H1 (cell line): ENCODE measurements around the gene THAP12. TPM values are rescaled to one million over a fixed set of nuclear protein-coding genes. Genes with fewer than 3 reads are reported as not detected.
"Not testable (repeated sequence)": the region's sequence is repeated elsewhere in the genome, so short reads cannot be mapped to it uniquely, and the experiment has no call there.

Experiments
- CTCF ChIA-PET: fragments of 300-600 bp; sonication (Branson Sonifier 250); formaldehyde crosslinking; loops from one replicate; lab custom pipeline; 2021; ENCODE audit not compliant: partially characterized antibody; lab: Charles Lee
- POLR2A ChIA-PET: fragments of 300-600 bp; sonication (Branson Sonifier 250); formaldehyde crosslinking; loops from one replicate; lab custom pipeline; 2021; ENCODE audit warnings: inconsistent platforms; ENCODE audit not compliant: partially characterized antibody; lab: Charles Lee
- DNase-seq, 2 experiments: peaks; one replicate each; pipeline versions ENCODE4 v3.0.0 to v3.0.0-alpha.2; 2010 to 2022; ENCODE audit warnings: low spot score in 2 of 2, low read depth in 1 of 2, mixed read lengths in 1 of 2
- FAIRE-seq: peaks from 2 replicates; lab custom pipeline; 2011; peaks lifted over from hg19 to GRCh38; lab: Jason Lieb, UNC
- H2AFZ ChIP-seq: 2 replicates; pipeline ENCODE4 v1.8.1; 2012; ENCODE audit warnings: low read length, inconsistent platforms
- H2AK5ac ChIP-seq: 2 replicates; pipeline ENCODE4 v1.6.1; 2013; ENCODE audit warnings: low read depth, low read length
- H2BK120ac ChIP-seq: replicated peaks from 2 replicates; pipeline ENCODE3; 2013; ENCODE audit warnings: low read depth, low read length, inconsistent platforms
- H2BK12ac ChIP-seq: 2 replicates; pipeline ENCODE4 v1.6.1; 2013; ENCODE audit warnings: low read depth, low read length
- H2BK15ac ChIP-seq: 2 replicates; pipeline ENCODE4 v1.6.1; 2013; ENCODE audit warnings: low read length
- H2BK20ac ChIP-seq: 2 replicates; pipeline ENCODE4 v1.6.1; 2013; ENCODE audit warnings: low read length
- H2BK5ac ChIP-seq: 2 replicates; pipeline ENCODE4 v1.6.1; 2013; ENCODE audit warnings: low read depth, low read length
- H3K14ac ChIP-seq: 2 replicates; pipeline ENCODE4 v1.6.1; 2013; ENCODE audit warnings: inconsistent platforms; ENCODE audit not compliant: insufficient read length
- H3K18ac ChIP-seq: 2 replicates; pipeline ENCODE4 v1.6.1; 2013; ENCODE audit warnings: low read length; ENCODE audit errors: extremely low read depth
- H3K23ac ChIP-seq: 2 replicates; pipeline ENCODE4 v1.6.1; 2013; ENCODE audit warnings: inconsistent platforms; ENCODE audit not compliant: insufficient read length
- H3K23me2 ChIP-seq: 2 replicates; pipeline ENCODE4 v1.6.1; 2013; ENCODE audit warnings: low read depth, low read length
- H3K27ac ChIP-seq: 2 replicates; pipeline ENCODE4 v1.6.1; 2011; ENCODE audit warnings: low read depth, low read length, inconsistent platforms
- H3K27me3 ChIP-seq, 4 experiments: replicated peaks in 1 of 4; 1 replicate in 1 of 4; 2 replicates in 3 of 4; pipeline versions ENCODE4 v1.6.1 to v1.8.1; 2011 to 2013; ENCODE audit warnings: low read length in 3 of 4, mild to moderate bottlenecking in 3 of 4, inconsistent platforms in 2 of 4, mixed read lengths in 2 of 4, moderate library complexity in 1 of 4; ENCODE audit not compliant: control insufficient read depth in 3 of 4, insufficient read depth in 3 of 4; ENCODE audit errors: extremely low read depth in 1 of 4
- H3K36me3 ChIP-seq, 4 experiments: 2 replicates each; pipeline versions ENCODE4 v1.6.1 to v1.8.1; 2011 to 2013; ENCODE audit warnings: mild to moderate bottlenecking in 4 of 4, low read length in 3 of 4, moderate library complexity in 2 of 4, control low read depth in 1 of 4, inconsistent platforms in 1 of 4; ENCODE audit not compliant: insufficient read depth in 4 of 4, control insufficient read depth in 2 of 4
- H3K4ac ChIP-seq: replicated peaks from 2 replicates; pipeline ENCODE3; 2013; ENCODE audit warnings: low read length, low read depth, mixed read lengths, inconsistent platforms; ENCODE audit not compliant: insufficient read length
- H3K4me1 ChIP-seq, 4 experiments: replicated peaks in 1 of 4; 1 replicate in 1 of 4; 2 replicates in 3 of 4; pipeline versions ENCODE4 v1.6.1 to v1.8.1; 2011 to 2013; ENCODE audit warnings: low read length in 3 of 4, inconsistent platforms in 2 of 4, mixed read lengths in 1 of 4; ENCODE audit not compliant: insufficient read depth in 4 of 4, control insufficient read depth in 3 of 4
- H3K4me2 ChIP-seq, 2 experiments: 2 replicates each; pipeline versions ENCODE4 v1.6.1 to v1.8.1; 2011 to 2013; ENCODE audit warnings: low read depth in 2 of 2, low read length in 2 of 2, control low read depth in 1 of 2, inconsistent platforms in 1 of 2, mild to moderate bottlenecking in 1 of 2; ENCODE audit not compliant: insufficient read depth in 1 of 2
- H3K4me3 ChIP-seq, 4 experiments: fragments of 200-600, 300-600 bp in 1 of 4; sonication (generic), shearing (Covaris generic), sonication (Bioruptor Twin) in 1 of 4; 2 replicates each; pipeline versions ENCODE4 v1.5.1 to v1.8.1; 2011 to 2016; ENCODE audit warnings: low read length in 4 of 4, low read depth in 3 of 4, control low read depth in 2 of 4, inconsistent platforms in 2 of 4, mild to moderate bottlenecking in 2 of 4, mixed read lengths in 1 of 4, moderate library complexity in 1 of 4; ENCODE audit not compliant: insufficient read depth in 2 of 4; ENCODE audit errors: extremely low read depth in 1 of 4
- H3K56ac ChIP-seq: replicated peaks from 2 replicates; pipeline ENCODE3; 2013; ENCODE audit warnings: low read depth, mild to moderate bottlenecking, mixed read lengths, low read length, inconsistent platforms; ENCODE audit not compliant: insufficient read length
- H3K79me1 ChIP-seq: 2 replicates; pipeline ENCODE4 v1.6.1; 2013; ENCODE audit warnings: low read depth, low read length, control low read depth
- H3K79me2 ChIP-seq, 2 experiments: 2 replicates each; pipeline versions ENCODE4 v1.6.1 to v1.8.1; 2012 to 2013; ENCODE audit warnings: low read length in 2 of 2, mild to moderate bottlenecking in 2 of 2, inconsistent platforms in 1 of 2; ENCODE audit not compliant: insufficient read depth in 2 of 2, control insufficient read depth in 1 of 2
- H3K9ac ChIP-seq, 4 experiments: replicated peaks in 1 of 4; 1 replicate in 1 of 4; 2 replicates in 3 of 4; pipeline versions ENCODE4 v1.6.1 to v1.8.1; 2011 to 2013; ENCODE audit warnings: low read depth in 3 of 4, low read length in 3 of 4, control low read depth in 2 of 4, mild to moderate bottlenecking in 2 of 4, moderate library complexity in 2 of 4, inconsistent platforms in 1 of 4; ENCODE audit errors: extremely low read depth in 1 of 4
- H3K9me3 ChIP-seq, 2 experiments: 2 replicates each; pipeline versions ENCODE4 v1.6.1 to v1.8.1; 2012 to 2013; ENCODE audit warnings: mild to moderate bottlenecking in 2 of 2, moderate library complexity in 2 of 2, control low read depth in 1 of 2, inconsistent platforms in 1 of 2, low read depth in 1 of 2, low read length in 1 of 2, mixed read lengths in 1 of 2; ENCODE audit not compliant: insufficient read depth in 2 of 2
- H4K20me1 ChIP-seq, 2 experiments: replicated peaks in 1 of 2; 2 replicates each; pipeline versions ENCODE3 to v1.8.1; 2011 to 2013; ENCODE audit warnings: inconsistent platforms in 2 of 2, low read length in 2 of 2, mild to moderate bottlenecking in 1 of 2; ENCODE audit not compliant: insufficient read depth in 2 of 2, control insufficient read depth in 1 of 2
- H4K5ac ChIP-seq: 2 replicates; pipeline ENCODE4 v1.6.1; 2013; ENCODE audit warnings: low read length, low read depth, mixed read lengths, inconsistent platforms; ENCODE audit not compliant: insufficient read length
- H4K8ac ChIP-seq: 2 replicates; pipeline ENCODE4 v1.8.0; 2013; ENCODE audit warnings: mild to moderate bottlenecking, moderate library complexity, low read length, inconsistent platforms; ENCODE audit not compliant: insufficient read depth; ENCODE audit errors: extremely low read depth
- H4K91ac ChIP-seq: replicated peaks from 2 replicates; pipeline ENCODE3; 2013; ENCODE audit warnings: low read length, mixed read lengths, inconsistent platforms; ENCODE audit not compliant: insufficient read length
- WGBS, 2 experiments: shearing (Covaris generic) in 1 of 2; methylation state at CpG; one replicate each; pipeline versions ENCODE4 v1.1.6 to v1.1.7; 2013 to 2015; ENCODE audit warnings: low lambda C conversion rate in 2 of 2, mixed read lengths in 2 of 2, inconsistent platforms in 1 of 2, low coverage in 1 of 2, missing lambda C conversion rate in 1 of 2; ENCODE audit not compliant: insufficient replicate concordance in 2 of 2, insufficient coverage in 1 of 2, insufficient read length in 1 of 2; ENCODE audit errors: extremely low coverage in 1 of 2, missing lambda C conversion rate in 1 of 2; 5-methylcytosine and 5-hydroxymethylcytosine counted together
- polyA plus RNA-seq, 7 experiments: library from polyadenylated mRNA; depleted of rRNA in 3 of 7; stranded (reverse) in 5 of 7; unstranded in 2 of 7; fragments of >200 nt in 5 of 7; fragments of 200-250 nt in 2 of 7; gene quantifications; 1 replicate in 5 of 7; 2 replicates in 1 of 7; 4 replicates in 1 of 7; pipeline versions ENCODE4 v1.2.1 to v1.2.3, GENCODE V29; 2011 to 2013; ENCODE audit warnings: missing spikeins in 2 of 7, mixed read lengths in 2 of 7
- total RNA-seq: library from RNA; stranded (reverse); fragmentation: NEBNext Ultra II Directional; extraction: Animal tissue kit (Norgen Biotek cat#: 25700); gene quantifications from 2 replicates; pipeline ENCODE4 v1.2.1, GENCODE V29; 2021

The THAP12 gene
- total and polyA plus RNA-seq, 2 of the 8 experiments (the other 6 are each of a cell fraction or from before 2014, with no cell fraction given), result 12.0 to 39.9 TPM

DNA sequence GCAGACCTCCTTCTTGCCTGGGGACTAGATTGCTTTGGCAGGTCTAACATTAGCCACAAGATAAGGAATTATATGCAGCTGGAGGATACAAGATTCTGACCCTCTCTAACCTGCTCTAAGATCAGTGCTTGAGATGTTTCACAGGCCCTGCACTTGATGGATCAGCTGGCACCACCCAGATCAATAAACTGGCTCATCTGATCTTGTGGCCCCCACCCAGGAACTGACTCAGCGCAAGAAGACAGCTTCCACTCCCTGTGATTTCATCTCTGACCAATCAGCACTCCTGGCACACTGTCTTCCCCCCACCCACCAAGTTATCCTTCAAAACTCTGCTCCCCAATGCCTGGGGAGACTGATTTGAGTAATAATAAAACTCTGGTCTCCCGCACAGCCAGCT is 57.6 kb downstream of the THAP12 start:
- not testable (repeated sequence) for FAIRE-seq, H4K91ac ChIP-seq
- CTCF ChIA-PET, result interaction anchor here (0.6 to 18.7 kb wide), 10 partner anchors 10 to 357 kb away, joined by 3 to 252 read pairs (median 4); partner anchors contain the start of gene WNT11

More for the DNA sequence above, 57.6 kb downstream of the THAP12 start:
- not testable (repeated sequence) for H4K5ac ChIP-seq, H3K23ac ChIP-seq, H2BK5ac ChIP-seq, H2AFZ ChIP-seq, H3K79me1 ChIP-seq, H3K18ac ChIP-seq, H3K14ac ChIP-seq, H2BK20ac ChIP-seq, H2BK12ac ChIP-seq, H3K79me2 ChIP-seq, H3K4me3 ChIP-seq, H3K56ac ChIP-seq, H3K23me2 ChIP-seq, H3K9me3 ChIP-seq, H4K8ac ChIP-seq, H2BK15ac ChIP-seq, H2BK120ac ChIP-seq, H2AK5ac ChIP-seq, H3K4me2 ChIP-seq, DNase-seq, H3K4ac ChIP-seq, H4K20me1 ChIP-seq, H3K9ac ChIP-seq, H3K36me3 ChIP-seq, H3K27ac ChIP-seq, H3K4me1 ChIP-seq
- H3K27me3 ChIP-seq, result peaks cover 8 to 32% (median 29%) of the 10 kb centered on the region in 4 experiments
- 53% methylated on average over 2 of the region's 2 CpGs; no CpG with 5 or more reads in 1 of the 2 experiments for WGBS, 2 experiments
- POLR2A ChIA-PET, result interaction anchor here (0.9 kb wide), 1 partner anchor 15 kb away, joined by 4 read pairs; no protein-coding TSS in a partner anchor
